ENCODE measurements around the gene OR11L1.

OR11L1 gene

GRCh38 chr1:247822060-247822459 lies 19.6 kb downstream of the OR11L1 start:
- H3K4me3 ChIP-seq (ENCODE audit: low read depth, low read length), result no peak overlapping the region
- TF ChIP-seq CTCF (IDR thresholded peaks at IDR 0.05; ENCODE audit: low read depth, low read length), result no peak

GRCh38 chr1:247812637-247813036 lies 29.1 kb downstream of the OR11L1 start:
- no peak for TF ChIP-seq CTCF (IDR thresholded peaks at IDR 0.05; ENCODE audit: low read depth, low read length)
- no peak overlapping the region for H3K4me3 ChIP-seq (ENCODE audit: low read depth, low read length)

- no peak overlapping the region for H3K4me3 ChIP-seq (ENCODE audit: low read depth, low read length)
- no peak for TF ChIP-seq CTCF (IDR thresholded peaks at IDR 0.05; ENCODE audit: low read depth, low read length)
Observed at GRCh38 chr1:247797518-247797917, 44.2 kb downstream of the OR11L1 start.

All from WI38 (cell line).